Testis (tissue), 3 donors: Measurements from ENCODE around the gene GGT5. TPM values are rescaled to one million over a fixed set of nuclear protein-coding genes. Genes with fewer than 3 reads are reported as not detected.

Source experiments
- DNase-seq: peaks from one replicate; pipeline ENCODE4 v3.0.0-alpha.2; 2019
- H3K27ac ChIP-seq, 2 donors: fragments of 200-600 bp; sonication (generic); one replicate each; pipeline ENCODE4 v1.5.1; 2019
- H3K27me3 ChIP-seq: fragments of 200-600 bp; sonication (generic); one replicate; pipeline ENCODE4 v1.5.1; 2019
- H3K36me3 ChIP-seq: fragments of 200-600 bp; sonication (generic); one replicate; pipeline ENCODE4 v1.5.1; 2017; ENCODE audit warnings: low read depth; ENCODE audit errors: missing control alignments
- H3K4me1 ChIP-seq: fragments of 200-600 bp; sonication (generic); one replicate; pipeline ENCODE4 v1.5.1; 2019
- H3K4me3 ChIP-seq, 2 donors: fragments of 200-600 bp; sonication (generic); one replicate each; pipeline ENCODE4 v1.5.1; 2017 to 2019
- H3K9me3 ChIP-seq: fragments of 200-600 bp; sonication (generic); one replicate; pipeline ENCODE4 v1.5.1; 2017
- CTCF ChIP-seq, 3 experiments: fragments of 450-650 bp in 2 of 3; fragments of 200-600 bp in 1 of 3; sonication (generic) in 1 of 3; IDR thresholded peaks; one replicate each; pipeline ENCODE4 v1.5.1; 2016 to 2019; ENCODE audit warnings: antibody characterized with exemption in 3 of 3, mild to moderate bottlenecking in 2 of 3, moderate library complexity in 1 of 3
- POLR2A ChIP-seq: fragments of 450-650 bp; IDR thresholded peaks from one replicate; pipeline ENCODE4 v1.6.1; 2017; ENCODE audit warnings: antibody characterized with exemption, mild to moderate bottlenecking, moderate library complexity
- WGBS, 2 donors: methylation state at CpG; one replicate each; pipeline ENCODE4 v1.1.5; 2018; 5-methylcytosine and 5-hydroxymethylcytosine counted together
- intact Hi-C: fragments of 100-400 bp; cut with DNase I; formaldehyde crosslinking; loops from one replicate; pipeline ENCODE4 v1.15.1; 2023; ENCODE audit warnings: low total_unique reads
- polyA plus RNA-seq: library from polyadenylated mRNA; stranded (reverse); fragments of 350-450 nt; fragmentation: Illumina TruSeq; extraction: RNeasy Lipid Tissue Mini Kit (QIAGEN cat#74804); gene quantifications from one replicate; pipeline ENCODE4 v1.2.3, GENCODE V29; 2014; ENCODE audit warnings: low read depth, low replicate concordance; ENCODE audit not compliant: insufficient read depth
- total RNA-seq, 2 donors: library from RNA; depleted of rRNA; stranded (reverse); fragments of >200 nt; gene quantifications; one replicate each; pipeline ENCODE4 v1.2.3, GENCODE V29; 2016

GGT5 gene
- total and polyA plus RNA-seq, 3 donors from 2014 or later: 15.0 to 27.1 (median 22.9) TPM

- TF ChIP-seq CTCF (IDR thresholded peaks at IDR 0.05) (no peak), POLR2A (no peak)
- Histone ChIP-seq H3K4me3 (no peak overlapping the region), H3K27me3 (no peaks in the 10 kb centered on the region), H3K4me1 (no peaks in the 10 kb centered on the region), H3K27ac (no peak overlapping the region), H3K9me3 (no peaks in the 10 kb centered on the region), H3K36me3 (no peaks in the 10 kb centered on the region)
- intact Hi-C loops: no loop called here
- WGBS, 2 donors: 75 to 87% methylated on average over 2 to 13 of the region's 13 CpGs
- DNase-seq: no peak
Measured at GRCh38 chr22:24233235-24233634, 11.6 kb downstream of the GGT5 start.

DNA sequence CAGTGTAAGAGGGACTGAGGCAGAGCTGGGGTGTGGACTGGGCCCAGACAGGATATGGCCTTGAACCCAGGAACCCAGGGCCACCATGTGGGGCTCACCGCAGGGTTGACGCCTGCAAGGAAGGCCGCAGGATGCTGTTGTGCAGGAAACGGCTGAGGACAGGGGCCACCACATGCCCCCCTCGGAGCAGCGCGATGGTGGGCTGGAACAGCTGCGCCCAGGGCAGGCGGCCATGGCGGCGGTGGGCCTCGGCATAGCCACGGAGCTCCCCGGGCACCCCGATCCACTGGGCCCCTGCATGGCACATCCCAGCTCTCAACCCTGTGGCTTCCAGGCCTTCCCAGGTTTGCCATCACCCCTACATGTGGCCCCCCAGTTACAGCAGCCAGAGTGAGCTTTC lies 12.2 kb downstream of the GGT5 start:
- intact Hi-C loops: no loop called here

GRCh38 chr22:24232124-24232523 lies 12.8 kb downstream of the GGT5 start:
- no peaks in the 10 kb centered on the region for H3K4me1 ChIP-seq
- H3K36me3 ChIP-seq: no peaks in the 10 kb centered on the region
- intact Hi-C loops: no loop called here
- no peak for TF ChIP-seq POLR2A
- TF ChIP-seq CTCF (IDR thresholded peaks at IDR 0.05): no peak
- no peak overlapping the region for H3K4me3 ChIP-seq
- no peak for DNase-seq
- H3K27ac ChIP-seq: no peak overlapping the region
- no peaks in the 10 kb centered on the region for H3K9me3 ChIP-seq
- WGBS, 2 donors: 97% methylated on average over 5 of the region's 6 CpGs; no CpG with 5 or more reads in 1 of the 2 donors
- H3K27me3 ChIP-seq: no peaks in the 10 kb centered on the region

More for the DNA sequence above, 12.2 kb downstream of the GGT5 start:
- no peak for DNase-seq
- Histone ChIP-seq H3K4me1 (no peaks in the 10 kb centered on the region), H3K27me3 (no peaks in the 10 kb centered on the region), H3K36me3 (no peaks in the 10 kb centered on the region), H3K4me3 (no peak overlapping the region), H3K27ac (no peak overlapping the region), H3K9me3 (no peaks in the 10 kb centered on the region)
- no peak for TF ChIP-seq POLR2A
- no peak for TF ChIP-seq CTCF (IDR thresholded peaks at IDR 0.05)
- 66 to 86% methylated on average over 4 to 15 of the region's 15 CpGs for WGBS, 2 donors

DNA sequence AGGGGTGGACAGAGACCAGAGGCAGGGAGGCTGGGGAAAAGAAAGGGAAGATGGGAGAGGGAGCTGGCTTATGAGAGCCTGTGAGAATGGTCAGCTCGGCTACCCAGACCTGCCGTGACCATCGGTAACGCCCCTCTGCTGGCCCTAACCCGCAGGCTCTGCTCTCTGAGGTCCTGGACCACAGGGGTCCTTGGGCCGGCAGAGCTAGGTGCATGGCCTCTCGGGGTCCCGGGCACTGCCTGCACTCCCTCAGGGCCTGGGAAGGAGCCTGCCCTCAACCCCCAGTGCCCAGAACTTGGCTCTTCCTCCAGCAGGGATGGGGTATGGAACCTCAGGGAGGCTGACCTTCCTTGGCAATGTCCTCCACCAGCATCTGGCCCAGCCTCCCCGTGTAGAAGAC lies 13.2 kb downstream of the GGT5 start:
- 91% methylated on average over 9 of the region's 9 CpGs; no CpG with 5 or more reads in 1 of the 2 donors for WGBS, 2 donors

More for the DNA sequence above, 13.2 kb downstream of the GGT5 start:
- no peak overlapping the region for H3K4me3 ChIP-seq
- no peak for DNase-seq
- H3K9me3 ChIP-seq: no peaks in the 10 kb centered on the region
- no peak for TF ChIP-seq CTCF (IDR thresholded peaks at IDR 0.05)
- no peak for TF ChIP-seq POLR2A
- no peaks in the 10 kb centered on the region for H3K36me3 ChIP-seq
- H3K4me1 ChIP-seq: no peaks in the 10 kb centered on the region
- no peak overlapping the region for H3K27ac ChIP-seq
- intact Hi-C loops: no loop called here
- H3K27me3 ChIP-seq: no peaks in the 10 kb centered on the region
